ENCODE measurements around the gene ARID4B.
"Not testable (repeated sequence)": the region's sequence is repeated elsewhere in the genome, so short reads cannot be mapped to it uniquely, and the experiment has no call there.

ARID4B gene

DNA sequence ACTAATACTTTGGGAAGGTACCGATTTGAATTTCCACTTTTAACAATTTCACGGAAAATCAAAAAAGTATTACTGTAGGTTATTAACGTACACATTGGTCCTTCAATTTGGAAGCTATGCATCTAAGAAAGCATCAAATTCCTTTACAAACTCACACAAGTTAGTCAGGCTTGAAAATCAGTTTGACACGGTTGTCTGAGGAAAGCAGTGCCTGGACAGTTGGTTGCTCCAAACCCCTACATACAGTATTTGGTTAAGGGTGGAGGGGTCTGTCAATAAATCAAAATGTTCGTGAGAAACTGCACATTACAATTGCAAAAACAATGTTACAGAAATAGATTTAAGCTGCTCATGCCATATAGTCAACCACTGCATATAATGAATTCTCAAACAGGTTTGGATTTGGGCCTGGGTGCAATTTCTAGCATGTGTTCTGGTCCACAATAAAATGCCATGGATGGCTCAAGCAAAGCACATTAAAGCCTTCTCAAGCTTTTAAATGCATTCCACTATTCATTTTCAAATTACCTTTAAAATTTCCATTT is 147.0 kb downstream of the ARID4B start:
- FAIRE-seq (no peak), DNase-seq (ENCODE audit: insufficient read length, low spot score) (no peak)

DNA sequence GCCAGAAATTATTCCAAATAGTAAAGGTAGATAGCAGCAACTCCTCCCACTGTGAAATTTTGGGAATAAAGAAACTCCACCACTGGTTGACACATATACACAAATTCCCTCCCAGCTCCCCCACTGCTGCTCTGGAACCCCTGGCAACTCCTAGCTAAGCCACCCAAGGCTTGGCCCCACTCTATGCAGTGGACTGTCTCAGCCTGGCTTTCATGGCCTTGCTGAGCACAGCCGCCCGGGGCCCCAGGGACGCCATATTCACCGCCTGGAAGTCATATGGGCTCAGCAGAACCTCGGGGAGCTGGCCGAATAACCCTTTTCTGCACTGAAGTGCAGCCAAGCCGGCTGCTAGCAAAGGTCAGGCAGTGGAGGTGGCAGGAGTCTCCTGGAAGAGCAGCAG is 151.5 kb downstream of the ARID4B start:
- FAIRE-seq = no peak

DNA sequence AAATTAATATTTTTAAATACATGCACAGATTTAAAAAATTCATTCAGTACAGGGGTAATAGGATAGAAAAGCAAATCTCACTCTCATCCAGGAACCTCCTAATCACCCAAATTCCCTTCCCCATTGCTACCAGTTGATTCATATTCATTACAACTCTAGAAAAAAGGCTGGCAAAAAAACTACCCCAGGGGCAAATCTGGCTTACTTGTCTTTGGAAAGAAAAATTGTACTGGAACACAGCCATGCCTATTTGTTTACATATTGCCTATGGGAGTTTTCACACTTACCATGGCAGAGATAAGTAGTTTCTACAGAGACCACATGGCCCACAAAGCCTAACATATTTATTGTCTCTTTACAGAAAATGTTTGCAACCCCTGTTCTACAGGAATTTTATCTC is 158.0 kb downstream of the ARID4B start:
- DNase-seq (ENCODE audit: insufficient read length, low spot score) (no peak), FAIRE-seq (no peak)

More for the DNA sequence above, 151.5 kb downstream of the ARID4B start:
- no peak for DNase-seq (ENCODE audit: insufficient read length, low spot score)

DNA sequence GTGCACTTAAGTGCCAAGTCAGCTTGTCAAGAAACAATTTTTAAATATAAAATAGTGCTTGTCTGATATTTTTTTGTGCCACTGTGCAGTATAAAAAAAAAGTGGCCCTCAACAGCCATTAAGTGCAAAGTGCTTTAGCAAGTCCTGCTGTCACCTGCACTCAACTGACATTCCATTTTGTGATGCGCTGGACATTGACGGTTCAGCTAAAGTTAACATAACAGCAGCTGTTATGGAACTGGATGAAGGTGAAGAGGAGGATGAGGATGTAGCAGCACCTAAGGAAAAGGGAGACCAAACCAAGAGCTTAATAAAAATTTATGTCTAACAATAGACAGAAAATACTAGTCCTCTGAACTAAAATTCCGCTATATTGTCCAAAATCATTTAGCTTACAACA is 159.6 kb downstream of the ARID4B start:
- FAIRE-seq = no peak
- DNase-seq (ENCODE audit: insufficient read length, low spot score) = no peak

DNA sequence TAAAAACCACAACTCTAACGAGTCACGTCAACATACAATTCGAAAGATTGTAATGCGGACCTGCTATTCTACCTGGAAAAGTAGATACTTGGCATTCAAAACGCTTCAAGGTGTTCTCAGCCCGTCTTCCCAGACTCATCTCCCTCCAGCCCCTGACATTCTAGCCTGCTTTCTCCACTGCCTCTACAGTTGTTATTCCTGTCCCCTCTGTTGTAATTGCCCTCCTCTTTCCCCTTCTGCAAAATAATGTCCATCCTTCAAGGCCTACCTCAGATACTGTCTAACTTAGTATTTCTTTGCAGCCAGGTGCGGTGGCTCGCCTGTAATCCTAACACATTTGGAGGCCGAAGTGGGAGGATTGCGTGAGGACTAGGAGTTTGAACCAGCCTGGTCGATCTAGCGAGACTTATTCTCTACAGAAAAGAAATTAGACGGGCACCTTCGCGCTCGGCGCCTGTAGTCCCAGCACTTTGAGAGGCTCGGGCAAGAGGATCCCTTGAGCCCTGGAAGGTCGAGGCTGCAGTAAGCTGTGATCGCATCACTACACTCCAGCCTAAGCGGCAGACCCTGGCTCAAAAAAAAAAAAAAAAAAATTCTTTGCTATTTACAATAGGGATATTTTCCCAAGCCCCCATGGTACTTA is 166.2 kb downstream of the ARID4B start:
- DNase-seq (ENCODE audit: insufficient read length, low spot score) (peak; percentile 11), FAIRE-seq (no peak)

DNA sequence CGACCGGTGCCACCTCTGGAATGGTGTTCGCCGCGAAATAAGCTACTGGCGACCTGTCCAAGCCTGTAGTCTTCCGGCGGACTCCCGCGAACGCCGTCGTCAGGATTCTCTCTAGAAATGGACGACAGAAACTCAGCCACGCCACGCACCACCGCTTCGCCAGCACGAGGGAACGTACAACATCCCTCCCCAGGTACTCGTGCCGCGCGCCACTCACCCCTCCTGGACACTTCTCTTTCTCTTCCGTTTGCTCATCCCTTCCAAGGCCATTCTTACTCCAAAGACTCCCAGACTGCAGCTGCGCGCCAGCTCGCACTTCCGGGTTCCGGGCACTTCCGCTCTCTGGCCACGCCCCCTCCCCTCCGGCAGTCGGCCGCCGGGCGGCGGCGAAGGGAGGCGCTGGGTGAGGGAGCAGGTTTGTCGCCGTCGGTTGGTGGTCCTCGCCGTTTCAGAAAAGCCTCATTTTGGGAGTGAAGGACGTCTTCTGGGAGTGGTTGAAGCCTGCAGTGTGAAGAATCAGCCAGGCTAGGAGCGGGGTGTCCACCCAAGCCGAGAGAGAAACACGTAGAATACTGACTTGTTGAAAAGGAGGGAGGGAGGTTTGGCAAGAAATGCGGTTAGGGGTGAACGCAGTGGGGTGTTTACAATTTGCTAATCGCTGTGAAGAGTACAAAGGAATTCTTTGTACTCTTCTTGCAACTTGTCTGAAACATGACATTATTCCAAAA is 166.9 kb downstream of the ARID4B start, which contains the start of gene RBM34:
Gene RBM34, minus strand, starts transcription at position 294 of the 728 bp plus-strand sequence. Its CDS starts 24 bp downstream, at position 270.
- DNase-seq (ENCODE audit: insufficient read length, low spot score) = peak; percentile 94
- FAIRE-seq = peak; percentile 75

DNA sequence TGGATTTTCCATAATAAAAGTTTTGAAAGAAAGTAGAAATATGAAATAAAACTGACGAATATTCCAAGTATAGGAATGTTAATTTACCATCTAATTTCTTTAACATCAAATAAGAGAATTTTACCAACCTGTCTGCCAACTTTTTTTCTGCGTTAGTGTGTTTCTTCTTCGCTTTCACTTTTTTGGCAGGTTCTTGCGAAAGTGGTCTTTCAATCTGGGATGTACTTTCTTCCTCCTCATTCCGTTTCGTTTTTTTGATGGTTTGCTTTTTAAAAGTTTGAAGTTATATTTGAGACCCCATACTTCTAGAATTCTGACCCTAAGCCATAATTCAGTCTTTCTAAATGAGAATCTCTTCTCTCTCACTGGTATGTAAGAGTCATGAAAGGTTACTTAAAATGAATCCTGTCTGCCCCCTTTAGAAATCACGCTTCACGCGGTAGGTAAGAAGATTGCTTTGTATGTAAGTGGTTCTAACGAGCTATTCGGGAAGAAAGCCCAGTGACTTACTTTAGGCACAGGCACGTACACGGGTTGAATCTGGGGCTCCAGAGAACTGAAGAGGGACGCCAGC is 167.5 kb downstream of the ARID4B start:
- FAIRE-seq (no peak), DNase-seq (ENCODE audit: insufficient read length, low spot score) (no peak)

DNA sequence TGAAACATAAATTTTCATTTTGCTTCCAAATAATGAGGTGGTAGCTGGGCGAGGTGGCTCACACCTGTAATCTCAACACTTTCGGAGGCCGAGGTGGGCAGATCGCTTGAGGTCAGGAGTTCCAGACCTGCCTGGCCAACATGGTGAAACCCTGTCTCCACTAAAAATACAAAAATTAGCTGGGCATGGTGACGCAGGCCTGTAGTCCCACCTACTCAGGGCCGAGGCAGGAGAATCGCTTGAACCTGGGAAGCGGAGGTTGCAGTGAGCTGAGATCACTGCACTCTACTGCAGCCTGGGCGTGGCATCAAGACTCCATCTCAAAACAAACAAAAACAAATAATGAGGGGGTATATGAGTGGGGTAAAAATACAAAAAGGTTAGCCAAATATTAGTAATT is 168.0 kb downstream of the ARID4B start:
- not testable (repeated sequence) for DNase-seq (ENCODE audit: insufficient read length, low spot score); FAIRE-seq

DNA sequence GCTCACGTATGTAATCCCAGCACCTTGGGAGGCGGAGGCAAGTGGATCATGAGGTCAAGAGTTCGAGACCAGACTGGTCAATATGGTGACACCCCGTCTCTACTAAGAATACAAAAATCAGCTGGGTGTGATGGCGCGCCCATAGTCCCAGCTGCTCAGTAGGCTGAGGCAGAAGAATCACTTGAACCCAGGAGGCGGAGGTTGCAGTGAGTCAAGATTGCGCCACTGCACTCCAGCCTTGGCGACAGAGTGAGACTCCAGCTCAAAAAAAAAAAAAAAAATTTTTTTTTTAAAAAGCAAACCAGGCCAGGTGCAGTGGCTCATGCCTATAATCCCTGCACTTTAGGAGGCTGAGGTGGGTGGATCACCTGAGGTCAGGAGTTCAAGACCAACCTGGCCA is 168.7 kb downstream of the ARID4B start:
- DNase-seq (ENCODE audit: insufficient read length, low spot score); FAIRE-seq: not testable (repeated sequence)

DNA sequence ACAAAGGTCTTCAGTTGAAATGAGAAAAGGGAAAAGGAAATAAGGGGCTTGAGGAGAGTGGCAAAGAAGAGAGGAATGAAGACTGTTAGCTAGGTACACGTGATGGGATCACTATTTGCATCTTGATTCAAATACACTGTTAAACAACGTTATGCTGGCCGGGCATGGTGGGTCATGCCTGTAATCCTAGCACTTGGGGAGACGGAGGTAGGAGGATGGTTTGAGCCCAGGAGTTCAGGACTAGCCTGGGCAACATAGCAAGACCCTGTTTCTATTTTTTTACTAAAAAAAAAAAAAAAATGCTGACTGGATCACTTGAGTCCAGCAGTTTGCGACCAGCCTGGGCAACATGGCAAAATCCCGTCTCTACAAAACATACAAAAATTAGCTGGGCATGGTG is 169.3 kb downstream of the ARID4B start:
- DNase-seq (ENCODE audit: insufficient read length, low spot score) = no peak
- FAIRE-seq = no peak

DNA sequence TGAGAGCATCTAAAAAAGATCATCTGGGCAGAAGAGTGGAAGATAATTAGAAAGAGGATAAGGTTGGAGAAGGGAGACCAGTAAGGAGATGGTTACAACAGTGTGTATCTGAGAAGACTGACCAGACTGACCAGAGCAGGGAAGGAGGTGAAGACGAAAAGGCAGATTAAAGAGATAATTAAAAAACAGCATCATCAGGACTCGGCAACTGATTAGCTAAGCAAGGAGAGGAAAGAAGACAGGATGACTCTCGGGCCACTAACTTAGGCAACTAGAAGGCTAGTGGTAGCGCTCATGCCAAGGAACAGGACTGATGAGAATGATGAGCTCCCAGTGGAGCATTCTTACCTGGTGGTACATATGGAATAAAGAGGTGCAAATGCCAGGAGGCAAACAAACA is 170.8 kb downstream of the ARID4B start:
- FAIRE-seq (no peak), DNase-seq (ENCODE audit: insufficient read length, low spot score) (no peak)

DNA sequence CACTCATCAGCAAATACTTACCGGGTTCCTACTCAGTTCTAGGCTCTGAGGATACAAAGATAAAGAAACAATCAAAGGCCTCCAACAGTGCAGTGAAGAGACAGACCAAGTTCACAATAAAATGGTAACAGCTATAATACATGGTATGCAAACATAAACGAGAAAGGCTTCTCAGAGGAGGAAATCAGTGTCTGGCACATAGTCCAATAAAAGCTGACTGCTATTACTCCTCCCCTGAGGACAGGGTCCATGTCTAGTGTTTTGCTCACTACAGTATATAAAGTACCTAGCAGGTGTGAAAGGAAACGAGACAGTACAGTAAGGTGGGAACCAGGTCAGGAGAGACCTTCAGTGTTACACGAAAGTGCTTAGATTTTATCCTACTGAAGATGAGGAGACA is 171.2 kb downstream of the ARID4B start:
- FAIRE-seq = no peak
- DNase-seq (ENCODE audit: insufficient read length, low spot score) = no peak

DNA sequence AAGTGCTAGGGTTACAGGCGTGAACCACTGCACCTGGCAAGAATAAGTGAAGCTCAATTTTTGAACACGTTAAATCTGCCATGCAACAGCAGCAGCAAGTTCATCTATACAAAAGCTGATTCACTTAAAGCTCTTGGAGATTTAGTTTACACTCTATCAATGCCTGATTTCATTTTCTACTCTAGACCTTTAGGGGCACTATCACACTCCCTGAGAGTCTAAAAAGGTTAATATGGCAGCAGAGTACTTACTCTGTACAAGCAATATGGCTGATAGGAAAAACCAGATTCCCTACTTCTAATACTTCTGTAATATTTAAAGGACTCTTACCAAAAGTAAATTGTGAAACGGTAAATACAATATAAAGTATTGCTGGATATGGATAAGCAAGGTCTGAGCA is 171.7 kb downstream of the ARID4B start:
- no peak for FAIRE-seq

DNA sequence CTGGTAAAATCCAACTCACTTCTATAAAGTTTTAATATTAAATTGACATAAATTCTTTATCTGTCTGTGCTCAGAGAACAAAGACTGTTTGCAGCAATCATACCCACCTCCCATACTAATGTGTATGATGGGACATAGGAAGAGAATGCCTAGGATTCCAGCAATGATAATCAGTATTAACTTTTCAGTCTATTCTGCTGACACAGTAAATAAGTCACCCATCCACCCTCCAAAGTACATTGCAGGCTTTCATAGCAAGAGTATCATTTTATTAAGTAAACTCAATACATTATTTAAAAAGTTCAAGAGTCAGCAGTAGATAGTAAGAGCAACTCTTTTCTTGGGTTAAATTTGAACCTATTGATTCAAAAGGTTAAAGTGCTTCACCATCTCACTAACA is 175.7 kb downstream of the ARID4B start:
- FAIRE-seq = no peak
- DNase-seq (ENCODE audit: insufficient read length, low spot score) = no peak

More for the DNA sequence above, 171.7 kb downstream of the ARID4B start:
- no peak for DNase-seq (ENCODE audit: insufficient read length, low spot score)

DNA sequence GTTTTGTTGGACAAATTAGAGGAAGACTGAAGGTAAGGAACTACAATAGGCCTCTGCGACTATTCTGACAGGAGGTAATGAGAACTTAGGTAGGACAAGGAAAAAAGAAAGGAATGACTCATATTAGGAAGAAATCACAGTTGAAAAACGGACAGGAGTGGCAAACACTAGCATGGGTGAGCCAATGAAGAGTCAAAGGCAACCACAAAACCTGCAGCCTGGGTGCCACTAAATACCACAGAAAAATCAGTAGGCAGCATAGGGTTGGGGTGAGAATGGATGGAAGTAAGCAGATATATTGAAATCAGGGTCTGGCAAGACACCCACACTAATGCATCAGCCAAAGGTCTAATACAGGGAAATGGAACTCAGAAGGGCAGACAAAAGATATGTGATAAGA is 176.9 kb downstream of the ARID4B start:
- FAIRE-seq = no peak
- no peak for DNase-seq (ENCODE audit: insufficient read length, low spot score)

DNA sequence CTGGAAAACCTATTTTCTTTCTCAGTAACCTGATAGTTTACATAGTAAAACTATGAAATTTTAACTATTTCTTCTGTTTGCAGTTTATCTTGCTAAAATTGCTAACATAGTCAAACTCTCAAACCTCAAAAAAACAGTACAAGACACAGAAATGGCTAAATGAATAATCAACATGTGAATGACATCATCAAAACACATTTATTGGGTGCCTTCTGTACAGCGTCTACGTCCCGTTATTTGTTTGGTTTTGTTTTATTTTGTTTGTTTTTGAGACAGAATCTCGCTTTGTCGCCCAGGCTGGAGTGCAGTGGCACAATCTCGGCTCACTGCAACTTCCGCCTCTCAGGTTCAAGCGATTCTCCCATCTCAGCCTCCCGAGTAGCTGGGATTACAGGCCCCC is 178.2 kb downstream of the ARID4B start:
- DNase-seq (ENCODE audit: insufficient read length, low spot score) (no peak), FAIRE-seq (no peak)

DNA sequence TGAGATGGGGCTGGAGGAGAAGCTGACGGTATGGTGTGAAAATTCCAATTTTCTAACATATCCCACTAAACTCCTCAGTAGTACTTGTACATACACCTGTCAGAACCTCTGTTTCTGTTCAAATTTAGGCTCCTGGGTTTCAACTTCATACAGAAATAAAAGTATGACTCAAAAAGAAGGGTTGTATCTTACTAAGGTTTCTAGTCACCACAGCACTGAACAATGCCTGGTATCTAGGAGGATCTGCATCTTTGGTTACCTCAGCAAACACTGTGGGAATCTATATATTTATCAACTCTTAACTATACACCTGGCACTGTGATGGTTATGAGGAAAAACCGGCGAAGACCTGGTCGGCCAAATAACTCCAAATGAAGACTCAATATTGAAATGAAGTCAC is 180.7 kb downstream of the ARID4B start:
- FAIRE-seq (no peak), DNase-seq (ENCODE audit: insufficient read length, low spot score) (no peak)

DNA sequence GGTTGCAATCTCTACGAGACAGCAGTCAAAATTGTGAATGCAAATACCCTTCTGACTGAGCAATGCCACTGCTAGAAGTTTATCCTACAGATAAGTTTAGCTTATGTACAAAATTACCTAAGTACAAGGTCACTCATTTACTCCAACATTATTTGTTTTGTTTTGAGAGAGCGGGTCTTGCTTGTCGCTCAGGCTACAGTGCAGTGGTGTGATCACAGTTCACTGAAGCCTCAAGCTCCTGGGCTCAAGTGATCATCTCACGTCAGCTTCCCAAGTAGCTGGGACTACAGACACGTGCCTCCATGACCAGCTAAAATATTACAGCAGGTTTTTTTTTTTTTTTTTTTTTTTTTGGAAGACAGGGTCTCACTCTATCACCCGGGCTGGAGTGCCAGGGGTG is 182.3 kb downstream of the ARID4B start:
- FAIRE-seq = no peak

DNA sequence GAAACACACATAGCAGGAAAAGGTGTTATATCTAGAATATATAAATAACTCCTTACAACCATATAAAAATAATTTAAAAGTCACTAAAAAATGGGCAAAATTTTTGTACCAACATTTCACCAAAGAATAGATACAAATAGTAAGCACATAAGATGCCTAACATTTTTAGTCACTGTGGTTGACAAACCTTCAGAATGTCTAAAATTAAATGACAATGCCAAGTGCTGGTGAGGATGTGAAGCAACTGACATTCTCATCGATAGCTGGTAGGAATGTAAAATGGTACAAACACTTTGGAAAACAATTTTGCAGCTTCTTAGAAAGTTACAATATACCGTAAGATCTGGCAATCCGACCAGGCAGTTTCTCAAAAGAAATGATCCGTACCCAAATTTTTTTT is 185.0 kb downstream of the ARID4B start:
- no peak for DNase-seq (ENCODE audit: insufficient read length, low spot score)
- no peak for FAIRE-seq

More for the DNA sequence above, 182.3 kb downstream of the ARID4B start:
- no peak for DNase-seq (ENCODE audit: insufficient read length, low spot score)

DNA sequence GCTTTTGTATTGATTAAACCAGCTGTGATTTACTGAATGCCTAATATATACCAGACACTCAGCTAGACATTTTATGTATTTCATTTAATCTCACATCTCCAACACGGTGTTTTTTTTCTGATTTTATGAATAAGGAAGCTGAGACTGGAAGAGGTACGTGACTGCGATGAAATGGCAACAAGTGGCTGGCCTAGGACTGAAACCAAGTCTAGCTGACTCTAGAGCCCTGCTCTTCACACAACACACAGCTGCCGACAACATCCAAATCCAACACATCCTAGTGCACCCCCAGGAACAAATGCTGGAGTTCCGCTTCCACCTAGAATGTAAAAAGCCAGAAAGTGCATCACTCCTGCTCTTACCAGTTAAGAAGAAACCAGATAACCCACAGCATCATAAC is 188.7 kb downstream of the ARID4B start:
- DNase-seq (ENCODE audit: insufficient read length, low spot score) = no peak
- no peak for FAIRE-seq

DNA sequence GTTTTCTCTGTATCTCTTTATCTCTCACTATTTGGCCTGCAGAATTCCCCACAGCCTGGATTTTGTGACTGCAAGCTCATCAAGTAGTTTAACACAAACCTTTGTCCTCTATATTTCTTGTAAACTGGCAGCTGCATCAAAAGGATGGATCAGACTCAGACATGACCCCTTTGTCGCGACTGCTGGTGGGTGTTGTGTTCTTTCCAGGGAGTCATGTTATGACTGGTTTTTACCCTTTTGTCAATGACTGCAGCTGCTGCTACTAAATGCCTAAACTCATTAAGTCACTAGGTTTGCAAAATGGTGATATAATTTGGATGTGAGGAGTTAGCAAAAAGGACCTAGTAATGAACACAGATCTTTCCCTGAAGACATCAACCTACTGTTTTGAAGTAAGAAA is 189.2 kb downstream of the ARID4B start:
- no peak for FAIRE-seq
- DNase-seq (ENCODE audit: insufficient read length, low spot score) = no peak

DNA sequence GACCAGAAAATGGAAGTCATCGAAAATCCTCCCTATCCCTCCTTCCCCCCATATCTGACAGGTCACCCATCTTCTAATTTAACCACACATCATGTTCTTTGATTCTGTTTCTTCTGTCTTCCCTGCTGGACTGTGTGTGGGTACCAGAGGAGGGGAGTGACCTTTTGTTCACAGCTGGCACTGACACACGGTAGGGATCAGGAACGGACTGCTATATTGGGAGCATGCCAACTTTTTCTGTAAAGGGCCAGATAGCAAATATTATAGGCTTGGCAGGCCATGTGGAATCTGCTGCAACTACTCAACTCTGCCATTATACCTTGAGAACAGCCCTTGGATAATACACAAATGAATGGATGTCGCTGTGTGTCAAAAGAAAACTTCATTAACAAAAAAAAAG is 191.9 kb downstream of the ARID4B start:
- FAIRE-seq (no peak), DNase-seq (ENCODE audit: insufficient read length, low spot score) (no peak)
